Fibroblast of peridontal ligament (primary cell): Measurements from ENCODE around the gene SDK1.
"Not testable (repeated sequence)": the region's sequence is repeated elsewhere in the genome, so short reads cannot be mapped to it uniquely, and the experiment has no call there.

Experiments used
- DNase-seq: peaks from one replicate; pipeline ENCODE4 v3.0.0-alpha.2; 2010; ENCODE audit errors: extremely low read depth

Gene SDK1

DNA sequence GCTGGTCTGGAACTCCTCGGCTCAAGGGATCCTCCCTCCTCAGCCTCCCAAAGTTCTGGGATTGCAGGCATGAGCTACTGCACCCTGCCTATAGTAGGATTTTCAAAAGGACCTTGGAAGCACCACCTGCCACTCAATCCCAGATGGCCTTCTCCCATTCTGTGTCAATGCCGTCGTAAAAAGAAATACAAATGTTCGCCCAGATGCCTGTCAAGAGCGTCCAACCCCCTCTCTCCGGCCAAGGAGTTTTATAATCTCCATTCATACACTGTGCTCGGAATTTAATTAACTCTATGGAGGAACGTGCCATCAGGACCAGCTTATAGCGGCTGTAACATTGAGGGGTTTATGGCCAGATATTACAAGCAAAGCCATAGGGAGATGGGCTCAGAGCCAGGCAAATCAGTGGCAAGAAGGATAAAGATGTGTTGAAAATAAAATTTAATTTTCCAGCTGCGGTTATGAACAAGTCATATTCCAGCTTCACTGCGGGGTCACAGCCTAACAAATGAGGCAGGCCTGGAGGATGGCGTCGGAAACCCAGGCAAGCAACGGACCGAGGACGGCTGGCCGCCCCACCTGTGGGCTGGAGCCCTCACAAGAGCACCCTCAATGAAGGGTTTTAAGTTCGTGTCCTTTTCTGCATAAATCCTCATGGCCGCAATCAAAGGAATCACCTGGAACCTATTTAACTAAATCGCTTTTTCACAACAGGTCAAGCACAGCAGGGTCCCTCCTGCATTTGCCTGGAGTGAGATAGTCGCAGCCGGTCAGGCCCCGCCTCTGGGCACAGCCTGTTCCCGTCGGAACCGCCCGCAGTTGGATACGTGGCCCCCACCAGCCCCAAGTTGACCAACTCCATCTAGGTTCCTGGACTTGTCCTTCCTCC lies 1006.5 kb downstream of the SDK1 start:
- no peak for DNase-seq

DNA sequence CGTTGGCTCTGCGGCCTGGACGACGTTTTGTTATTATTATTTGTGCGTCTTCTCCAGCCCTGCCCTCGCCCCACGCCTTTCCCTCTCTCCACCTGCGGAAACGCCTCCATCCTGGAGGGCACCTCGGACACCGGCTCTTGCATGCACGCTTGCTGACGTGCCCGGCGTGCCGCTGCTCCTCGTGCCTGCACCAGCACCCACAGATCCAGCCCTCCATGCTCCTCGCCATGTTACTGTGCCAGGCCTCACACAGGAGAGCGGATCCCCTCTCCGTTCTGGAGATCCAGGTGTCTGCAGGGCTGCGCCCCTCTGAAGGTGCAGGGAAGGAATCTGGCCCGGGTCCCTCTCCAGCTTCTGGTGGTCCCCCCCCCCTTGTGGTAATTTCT lies 1007.1 kb downstream of the SDK1 start:
- DNase-seq, result no peak

DNA sequence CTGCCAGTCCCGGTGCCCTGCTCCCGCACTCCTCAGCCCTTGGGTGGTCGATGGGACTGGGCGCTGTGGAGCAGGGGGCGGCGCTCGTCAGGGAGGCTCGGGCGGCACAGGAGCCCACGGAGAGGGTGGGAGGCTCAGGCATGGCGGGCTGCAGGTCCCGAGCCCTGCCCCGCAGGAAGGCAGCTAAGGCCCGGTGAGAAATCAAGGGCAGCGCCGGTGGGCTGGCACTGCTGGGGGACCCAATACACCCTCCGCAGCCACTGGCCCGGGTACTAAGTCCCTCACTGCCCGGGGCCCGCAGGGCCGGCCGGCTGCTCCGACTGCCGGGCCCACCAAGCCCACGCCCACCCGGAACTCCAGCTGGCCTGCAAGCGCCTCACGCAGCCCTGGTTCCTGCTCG lies 1012.9 kb downstream of the SDK1 start:
- not testable (repeated sequence) for DNase-seq

GRCh38 chr7:4314316-4314715 lies 1013.3 kb downstream of the SDK1 start:
- DNase-seq, result not testable (repeated sequence)
